Suprapubic skin (tissue), 3 donors: ENCODE data around the gene MLYCD.

ENCODE experiments used
- EP300 ChIP-seq: sonication (generic); formaldehyde crosslinking; IDR thresholded peaks from one replicate; pipeline ENCODE4 v1.6.1; 2017; ENCODE audit warnings: antibody characterized with exemption
- POLR2A ChIP-seq, 2 donors: fragments of 450-650 bp; IDR thresholded peaks; one replicate each; pipeline ENCODE4 v1.6.1; 2017; ENCODE audit warnings: antibody characterized with exemption in 2 of 2, mild to moderate bottlenecking in 2 of 2, moderate library complexity in 2 of 2
- TF ChIP-seq, protein P1 (sequence below), 2 donors: fragments of 200-600 bp in 1 of 2; fragments of 450-650 bp in 1 of 2; sonication (generic) in 1 of 2; IDR thresholded peaks; one replicate each; pipeline ENCODE4 v1.5.1; 2016 to 2019; ENCODE audit warnings: antibody characterized with exemption in 2 of 2, mild to moderate bottlenecking in 1 of 2, moderate library complexity in 1 of 2

DNA sequence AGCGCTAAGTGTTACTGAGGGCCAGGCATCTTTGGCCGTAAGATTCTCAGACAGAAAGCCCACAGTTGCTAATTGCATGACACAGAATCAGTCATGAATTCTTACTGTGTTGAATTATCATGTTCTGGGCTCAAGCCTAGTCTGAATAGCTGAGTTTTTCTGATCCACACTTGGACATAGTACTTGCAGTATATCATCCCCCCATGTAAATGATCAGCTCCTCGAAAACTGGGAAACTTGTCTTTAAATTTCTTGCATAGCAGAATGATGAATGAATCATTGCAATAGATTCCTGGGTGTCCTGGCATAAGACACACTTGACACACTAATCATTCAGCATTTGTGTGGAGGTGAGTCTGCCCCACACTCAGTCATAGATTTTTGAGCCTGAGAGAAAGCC lies 2.2 kb downstream of the MLYCD start:
- TF ChIP-seq, protein P1, sequence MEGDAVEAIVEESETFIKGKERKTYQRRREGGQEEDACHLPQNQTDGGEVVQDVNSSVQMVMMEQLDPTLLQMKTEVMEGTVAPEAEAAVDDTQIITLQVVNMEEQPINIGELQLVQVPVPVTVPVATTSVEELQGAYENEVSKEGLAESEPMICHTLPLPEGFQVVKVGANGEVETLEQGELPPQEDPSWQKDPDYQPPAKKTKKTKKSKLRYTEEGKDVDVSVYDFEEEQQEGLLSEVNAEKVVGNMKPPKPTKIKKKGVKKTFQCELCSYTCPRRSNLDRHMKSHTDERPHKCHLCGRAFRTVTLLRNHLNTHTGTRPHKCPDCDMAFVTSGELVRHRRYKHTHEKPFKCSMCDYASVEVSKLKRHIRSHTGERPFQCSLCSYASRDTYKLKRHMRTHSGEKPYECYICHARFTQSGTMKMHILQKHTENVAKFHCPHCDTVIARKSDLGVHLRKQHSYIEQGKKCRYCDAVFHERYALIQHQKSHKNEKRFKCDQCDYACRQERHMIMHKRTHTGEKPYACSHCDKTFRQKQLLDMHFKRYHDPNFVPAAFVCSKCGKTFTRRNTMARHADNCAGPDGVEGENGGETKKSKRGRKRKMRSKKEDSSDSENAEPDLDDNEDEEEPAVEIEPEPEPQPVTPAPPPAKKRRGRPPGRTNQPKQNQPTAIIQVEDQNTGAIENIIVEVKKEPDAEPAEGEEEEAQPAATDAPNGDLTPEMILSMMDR (IDR thresholded peaks at IDR 0.05) = no peak
- TF ChIP-seq POLR2A (IDR thresholded peaks at IDR 0.05) (no peak), EP300 (no peak)
